NCI-H2029 treated with DMSO at 0.1 percent for 48 hours (cell line): ENCODE results near the gene KCNN1.
A peak's percentile ranks its signal among the peaks of the same experiment; 100 is the strongest.

Source experiments
- DNase-seq: peaks from one replicate; lab custom pipeline; 2025; lab: John Stamatoyannopoulos, UW

The KCNN1 gene

DNA sequence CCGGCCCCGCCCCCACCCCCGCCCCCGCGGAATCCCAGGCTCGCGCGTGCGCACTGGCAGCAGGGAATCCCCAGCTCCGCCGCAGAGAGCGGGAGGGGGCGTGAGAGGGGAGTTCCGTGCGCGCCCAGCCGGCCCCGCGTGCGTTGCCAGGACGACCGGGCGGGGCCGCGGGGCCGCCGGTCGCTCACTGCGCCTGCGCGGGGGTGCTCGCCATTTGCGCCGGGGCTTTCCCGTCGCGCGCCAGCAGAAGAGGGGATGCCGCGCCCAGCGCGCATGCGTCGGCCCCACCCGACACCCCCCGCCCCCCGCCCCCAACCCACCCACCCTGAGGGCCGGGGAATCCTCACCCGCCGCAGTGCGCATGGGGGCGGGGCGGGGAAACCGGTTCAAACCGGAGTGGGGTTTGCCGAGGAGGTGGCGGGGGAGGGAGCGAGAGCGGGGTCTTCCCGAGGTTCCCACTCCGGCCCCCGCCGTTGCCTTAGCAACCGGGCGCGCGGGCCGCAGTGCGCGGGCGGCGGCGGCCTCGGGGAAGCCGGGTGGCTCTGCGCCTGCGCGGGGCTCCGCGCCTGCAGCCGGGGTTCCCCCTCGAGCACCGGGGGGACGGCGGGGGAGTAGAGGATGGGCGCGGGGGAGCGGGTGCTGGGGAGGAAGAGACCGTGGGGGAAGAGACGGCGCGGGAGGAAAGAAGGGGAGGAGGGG is 18.9 kb upstream of the KCNN1 start:
- DNase-seq: peak; percentile 78

DNA sequence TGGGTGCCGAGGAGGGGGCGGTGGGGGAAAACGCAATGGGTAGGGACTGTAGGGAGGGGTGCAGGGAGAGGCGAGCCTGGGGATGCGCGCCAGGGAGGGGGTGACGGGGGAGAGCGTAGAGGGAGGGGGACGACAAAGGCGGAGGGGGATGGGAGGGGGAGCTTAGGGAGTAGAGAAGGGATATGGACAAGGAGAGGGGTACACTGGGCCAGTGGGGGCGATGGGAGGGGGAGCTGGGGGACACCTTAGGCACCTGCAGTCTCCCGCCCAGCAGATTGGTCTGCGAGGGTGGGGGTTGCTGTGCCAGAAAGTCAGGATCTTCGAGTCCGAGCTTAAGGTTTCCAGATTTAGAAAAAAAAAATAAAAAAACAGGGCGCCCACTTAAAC is 18.4 kb upstream of the KCNN1 start:
- DNase-seq: no peak

DNA sequence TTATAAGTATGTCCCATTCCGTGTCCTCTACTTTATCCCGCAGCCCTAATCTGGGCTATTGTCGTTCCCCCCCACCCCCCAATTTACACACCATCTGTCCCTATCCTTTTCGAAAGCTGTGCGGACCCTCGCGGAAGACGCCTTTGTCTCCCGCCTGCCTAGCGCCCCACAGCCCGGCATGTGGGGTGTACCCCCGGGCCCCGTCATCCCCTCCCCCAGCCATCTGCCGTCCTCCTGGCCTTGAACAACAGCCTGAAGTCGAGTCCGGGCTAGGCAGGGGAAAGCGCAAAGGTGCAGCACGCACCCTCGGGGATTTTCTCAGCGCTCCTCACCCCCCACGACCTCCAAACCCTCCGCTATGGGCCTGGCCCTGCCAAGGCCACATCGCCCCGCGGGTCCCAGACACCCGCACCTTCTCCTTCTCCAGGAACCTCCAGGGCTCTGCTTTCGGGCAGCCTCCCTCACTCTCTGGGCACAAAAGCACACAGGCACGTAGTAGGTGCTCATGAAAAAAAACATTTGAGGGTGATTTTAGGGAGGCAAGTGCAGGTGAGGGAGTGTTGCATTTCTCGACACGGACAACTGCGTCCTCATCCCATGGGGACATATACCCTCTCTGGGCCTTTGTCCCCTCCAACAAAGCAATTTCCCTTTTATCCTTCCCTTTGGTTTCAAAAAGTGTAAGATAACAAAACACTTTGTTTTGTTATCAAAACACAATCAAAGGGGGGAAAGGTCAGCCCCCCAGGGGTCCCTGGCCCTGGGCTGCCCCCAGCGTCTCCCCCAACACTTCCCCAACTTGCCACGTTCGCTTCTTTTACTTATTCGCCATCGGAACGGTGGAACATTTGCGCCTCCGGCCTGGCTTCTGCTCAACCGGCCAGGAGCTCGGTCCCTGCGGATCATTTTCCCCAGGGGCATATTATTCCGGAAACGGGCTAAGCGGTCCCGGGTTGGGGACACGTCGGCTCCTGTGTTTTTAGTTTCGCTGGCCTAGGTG is 17.7 kb upstream of the KCNN1 start:
- DNase-seq: no peak

DNA sequence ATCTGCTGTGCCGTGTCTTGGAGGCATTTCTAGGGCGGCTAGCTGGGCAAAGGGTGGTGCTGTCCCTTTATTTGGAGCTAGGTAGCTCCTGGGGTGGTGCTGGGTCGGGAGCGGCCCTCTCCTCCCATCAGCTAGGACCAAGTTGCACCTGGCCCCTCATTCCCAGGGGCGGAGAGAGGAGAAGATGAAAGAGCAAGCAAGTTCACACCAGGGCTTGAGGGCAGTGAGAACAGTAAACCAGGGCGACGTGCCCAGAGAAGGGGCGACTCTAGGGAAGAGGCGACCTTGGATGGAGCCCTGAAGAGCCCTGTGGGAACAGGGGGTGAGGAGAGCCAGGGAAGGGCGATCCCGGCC is 17.0 kb upstream of the KCNN1 start:
- DNase-seq: no peak

DNA sequence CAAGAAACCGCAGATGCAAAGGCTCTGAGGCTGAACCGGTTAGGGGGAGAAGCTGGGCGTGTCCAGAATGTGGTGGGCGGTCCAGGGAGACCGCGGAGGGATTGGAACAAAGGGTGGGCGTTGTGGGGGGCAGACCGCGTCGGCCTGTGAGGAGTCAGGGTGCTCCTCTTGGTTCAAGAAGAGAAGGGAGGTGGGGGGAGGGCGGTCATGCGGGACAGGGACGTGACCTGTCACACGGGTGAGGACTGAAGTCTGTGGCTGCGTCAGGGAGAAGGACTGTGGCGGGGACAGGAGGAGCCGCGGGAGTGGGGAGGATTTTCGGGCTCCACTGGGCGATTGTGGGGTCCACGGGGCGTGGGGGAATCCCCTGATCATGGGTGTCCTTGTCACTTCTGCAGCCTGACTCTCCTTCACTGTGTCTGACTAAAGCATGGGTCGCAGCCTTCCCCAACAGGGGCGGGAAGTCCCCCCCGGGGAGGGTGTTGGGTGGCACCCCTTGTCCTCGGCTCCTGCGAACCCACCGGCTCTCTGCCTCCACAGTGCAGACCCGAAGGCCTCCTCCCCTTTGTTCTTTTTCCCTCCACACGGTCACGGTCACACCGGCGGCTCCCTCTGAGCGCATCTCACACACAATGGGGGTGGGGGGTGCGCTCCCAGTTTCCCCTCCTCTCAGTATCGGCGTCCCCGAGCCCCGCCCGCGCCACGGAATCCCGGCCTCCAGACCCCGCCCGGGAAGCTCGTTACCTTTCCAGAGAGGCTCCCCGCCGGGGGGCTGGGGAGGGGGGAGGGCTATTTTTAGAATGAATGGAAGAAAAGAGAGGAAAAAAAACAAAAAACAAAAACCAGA is 16.4 kb upstream of the KCNN1 start:
- DNase-seq: no peak

- DNase-seq: no peak
Observed at GRCh38 chr19:17951157-17951989, 15.5 kb upstream of the KCNN1 start.

- no peak for DNase-seq
Observed at GRCh38 chr19:17951990-17952976, 14.6 kb upstream of the KCNN1 start.

GRCh38 chr19:17953316-17953801 is 13.5 kb upstream of the KCNN1 start:
- no peak for DNase-seq

DNA sequence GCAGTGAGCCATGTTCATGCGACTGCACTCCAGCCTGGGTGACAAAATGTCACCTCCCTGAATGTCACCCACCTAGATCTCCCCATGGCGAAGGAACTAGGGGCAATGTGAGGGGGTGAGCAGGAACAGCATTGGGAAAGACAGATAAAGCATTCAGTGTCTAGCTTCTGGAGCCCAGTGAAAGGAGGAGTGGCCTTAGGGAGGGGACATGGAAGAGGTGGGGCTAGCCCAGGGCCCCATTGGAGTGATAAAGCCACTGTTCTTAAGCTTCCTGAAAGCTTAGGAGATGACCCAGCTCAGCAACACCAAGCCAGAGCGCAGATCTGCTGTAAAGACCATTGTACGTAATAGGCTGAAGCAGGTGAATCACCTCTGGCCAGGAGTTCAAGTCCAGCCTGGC is 13.0 kb upstream of the KCNN1 start:
- DNase-seq: no peak

- no peak for DNase-seq
Observed at GRCh38 chr19:17954401-17954800, 12.5 kb upstream of the KCNN1 start.

DNA sequence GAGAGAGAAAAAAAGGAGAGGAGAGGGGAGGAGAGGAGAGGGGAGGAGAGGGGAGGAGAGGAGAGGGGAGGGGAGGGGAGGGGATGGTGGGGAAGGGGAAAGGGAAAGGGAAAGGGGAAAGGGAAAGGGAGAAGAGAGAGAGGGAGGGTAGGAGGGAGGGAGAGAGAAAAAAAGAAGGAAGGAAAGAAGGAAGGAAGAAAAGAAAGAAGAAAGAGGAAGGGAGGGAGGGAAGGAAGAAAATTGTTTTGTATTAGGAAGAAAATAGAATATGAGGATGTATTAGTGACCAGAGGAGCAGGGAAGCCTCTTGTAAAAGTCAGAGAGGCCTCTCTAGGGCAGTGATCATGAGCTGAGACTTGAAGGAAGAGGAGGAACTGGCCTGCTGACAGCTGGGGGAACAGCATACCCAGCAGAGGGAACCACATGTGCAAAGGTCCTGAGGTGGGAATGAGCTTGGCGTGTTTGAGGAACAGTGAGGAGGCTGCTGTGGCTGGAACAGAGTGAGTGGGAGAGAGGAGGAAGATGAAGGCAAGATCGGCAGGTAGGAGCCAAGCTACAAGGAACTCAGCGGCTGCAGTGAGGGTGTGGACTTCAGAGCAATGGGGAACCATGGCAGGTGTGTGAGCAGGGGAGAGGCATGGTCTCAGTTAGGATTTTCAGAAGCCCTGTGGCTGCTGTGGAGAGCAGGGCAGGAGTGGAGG is 9.6 kb upstream of the KCNN1 start:
- no peak for DNase-seq

- DNase-seq: no peak
Observed at GRCh38 chr19:17957885-17958284, 9.0 kb upstream of the KCNN1 start.

DNA sequence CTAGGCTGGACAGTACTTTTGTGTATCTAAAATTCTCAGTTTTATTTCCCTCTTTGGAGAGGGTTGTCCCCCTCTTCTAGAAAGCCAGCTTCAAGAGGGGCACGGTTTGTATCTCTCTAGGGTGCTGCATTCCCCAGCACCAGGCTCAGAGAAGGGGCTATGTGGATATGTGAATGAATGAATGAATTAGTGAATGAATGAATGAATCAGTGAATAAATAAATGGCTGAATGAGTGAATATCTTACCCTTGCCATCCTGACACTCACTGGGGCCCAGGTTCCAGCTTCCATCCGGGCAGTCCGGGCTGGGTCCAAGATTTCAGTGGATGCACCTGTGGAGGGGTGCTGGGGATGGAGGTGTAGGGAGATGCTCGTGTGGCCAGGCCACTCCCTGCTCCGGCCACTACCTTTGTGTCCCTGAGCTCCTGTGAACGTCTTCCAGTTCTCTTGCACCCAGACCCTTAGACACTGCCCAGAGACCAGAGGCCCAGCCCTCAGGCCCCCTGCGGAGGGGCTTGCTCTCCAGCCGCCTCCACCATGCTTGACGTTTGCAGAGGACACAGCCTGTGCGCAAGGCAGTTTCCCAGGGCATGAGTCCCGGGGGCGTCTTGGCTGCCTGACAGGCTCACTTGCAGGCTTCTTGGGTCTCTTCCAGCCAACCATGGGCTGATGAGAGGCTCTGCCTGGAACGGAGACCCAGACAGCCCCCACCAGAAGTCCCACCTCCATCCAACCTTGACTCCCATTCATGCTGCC is 2.8 kb upstream of the KCNN1 start:
- DNase-seq: no peak

DNA sequence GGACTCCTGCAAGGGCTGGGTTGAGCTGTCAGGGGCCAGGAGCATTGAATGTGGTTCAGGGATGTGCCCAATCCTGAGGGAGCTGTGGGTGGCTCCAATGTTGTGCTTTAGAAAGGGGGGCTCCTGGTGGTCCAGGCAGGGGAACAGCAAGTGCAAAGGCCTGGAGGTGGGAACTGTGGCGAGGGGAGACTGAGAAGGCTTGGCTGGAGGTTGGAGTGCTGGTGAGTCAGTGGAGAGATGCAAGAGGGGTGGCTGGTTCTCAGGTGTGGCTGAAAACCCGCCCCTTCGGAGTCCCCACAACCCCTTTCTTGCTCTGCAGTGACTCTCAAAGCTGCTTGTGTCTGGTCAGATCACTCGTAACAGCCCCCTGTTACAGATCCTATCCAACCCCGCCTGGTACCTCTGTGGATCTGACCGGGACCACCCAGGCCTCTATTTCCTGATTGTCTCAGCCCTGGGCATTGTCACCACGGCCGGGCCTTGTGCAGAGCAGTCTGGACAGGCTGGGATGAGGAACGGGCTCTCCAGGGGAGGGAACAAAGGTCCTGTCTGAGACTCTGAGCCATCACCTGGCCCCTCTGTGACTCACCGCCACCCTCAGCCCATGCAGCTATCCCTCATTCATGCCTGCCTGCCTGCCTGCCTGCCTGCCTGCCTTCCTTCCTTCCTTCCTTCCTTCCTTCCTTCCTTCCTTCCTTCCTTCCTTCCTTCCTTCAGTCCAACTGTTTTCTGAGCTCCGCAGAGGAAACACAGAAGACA is 1.4 kb upstream of the KCNN1 start:
- no peak for DNase-seq

DNA sequence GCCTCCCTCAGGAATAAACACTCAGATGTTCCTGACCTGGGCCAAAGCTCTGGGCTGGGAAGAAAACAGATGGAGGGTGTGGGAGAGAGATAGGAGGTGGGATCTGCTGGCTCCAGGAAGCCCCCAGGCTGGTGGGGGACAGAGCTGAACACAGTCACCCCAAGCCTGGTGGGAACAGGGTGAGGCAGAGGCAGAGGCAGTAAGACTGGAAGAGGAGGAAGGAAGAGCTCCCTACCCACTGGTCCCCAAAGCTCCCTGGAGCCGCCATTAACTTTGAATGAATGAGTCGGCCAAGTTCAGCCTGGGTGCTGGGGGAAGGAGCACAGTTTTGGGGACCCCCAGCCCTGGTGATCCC is 801 bp upstream of the KCNN1 start:
- DNase-seq: no peak

- no peak for DNase-seq
Observed at GRCh38 chr19:17967257-17968051, 547 bp downstream of the KCNN1 start.

DNA sequence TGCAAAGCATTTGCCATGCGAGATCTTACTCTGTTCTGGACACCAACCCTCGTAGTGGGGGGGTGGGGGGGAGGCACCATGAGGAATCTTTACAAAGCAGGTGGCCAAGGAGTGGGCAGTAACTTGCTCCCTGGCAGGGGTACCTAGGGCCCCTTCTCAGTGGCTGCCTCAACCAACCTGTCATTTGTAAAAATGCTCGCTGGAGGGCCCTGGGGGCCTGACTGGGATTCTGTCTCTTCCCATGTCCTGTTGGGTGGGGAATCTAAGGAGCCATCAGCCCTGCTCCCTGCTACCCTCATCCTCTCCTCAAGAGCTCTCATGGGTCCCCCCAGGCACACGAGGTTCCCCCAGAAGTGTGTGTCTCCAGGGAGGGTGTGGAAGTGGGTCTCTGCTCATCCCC is 1.5 kb downstream of the KCNN1 start:
- DNase-seq: no peak
